ENCODE results near the gene C19orf38.
"Not testable (repeated sequence)": the region's sequence is repeated elsewhere in the genome, so short reads cannot be mapped to it uniquely, and the experiment has no call there.

Gene C19orf38

GRCh38 chr19:10829967-10830366, 18.2 kb upstream of the C19orf38 start:
- H3K27me3 Mint-ChIP-seq = no peaks in the 10 kb centered on the region
- no peak overlapping the region for H3K4me3 Mint-ChIP-seq
- H3K4me1 Mint-ChIP-seq = no peaks in the 10 kb centered on the region
- no peak for DNase-seq (ENCODE audit: low spot score in 2 of 2)
- H3K36me3 Mint-ChIP-seq (ENCODE audit: insufficient read depth) = peaks cover 59% of the 10 kb centered on the region
- no peaks in the 10 kb centered on the region for H3K9me3 Mint-ChIP-seq
- no peak for ATAC-seq (replicated peaks; ENCODE audit: extremely low read depth, poor library complexity, severe bottlenecking)
- H3K27ac Mint-ChIP-seq (ENCODE audit: low read depth) = peak overlapping the region; percentile 51

DNA sequence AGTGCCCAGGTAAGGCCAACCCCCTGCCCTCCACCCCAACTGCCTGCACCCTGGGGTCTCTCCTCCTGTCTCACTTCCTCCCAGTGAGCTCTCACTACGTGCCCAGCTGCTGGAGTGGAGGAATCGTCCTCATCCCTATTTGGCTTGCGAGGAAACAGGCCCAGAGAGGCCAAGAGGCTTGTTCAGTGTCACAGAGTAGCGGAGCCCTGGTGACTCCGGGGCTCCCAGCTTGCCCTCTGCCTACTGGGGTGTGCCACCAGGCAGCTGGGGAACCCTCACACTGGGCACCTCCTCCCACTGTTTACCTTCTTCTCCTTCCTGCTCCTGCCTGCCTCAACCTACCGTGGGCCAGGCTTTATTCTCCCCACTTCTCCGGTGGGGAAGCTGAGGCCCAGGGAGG, 17.8 kb upstream of the C19orf38 start:
- H3K4me1 Mint-ChIP-seq = peaks cover 2% of the 10 kb centered on the region
- ATAC-seq (replicated peaks; ENCODE audit: extremely low read depth, poor library complexity, severe bottlenecking) (no peak), DNase-seq (ENCODE audit: low spot score in 2 of 2) (no peak)
- H3K27me3 Mint-ChIP-seq = no peaks in the 10 kb centered on the region
- no peaks in the 10 kb centered on the region for H3K9me3 Mint-ChIP-seq
- no peak overlapping the region for H3K4me3 Mint-ChIP-seq
- H3K36me3 Mint-ChIP-seq (ENCODE audit: insufficient read depth) = peaks cover 59% of the 10 kb centered on the region
- H3K27ac Mint-ChIP-seq (ENCODE audit: low read depth) = no peak overlapping the region

DNA sequence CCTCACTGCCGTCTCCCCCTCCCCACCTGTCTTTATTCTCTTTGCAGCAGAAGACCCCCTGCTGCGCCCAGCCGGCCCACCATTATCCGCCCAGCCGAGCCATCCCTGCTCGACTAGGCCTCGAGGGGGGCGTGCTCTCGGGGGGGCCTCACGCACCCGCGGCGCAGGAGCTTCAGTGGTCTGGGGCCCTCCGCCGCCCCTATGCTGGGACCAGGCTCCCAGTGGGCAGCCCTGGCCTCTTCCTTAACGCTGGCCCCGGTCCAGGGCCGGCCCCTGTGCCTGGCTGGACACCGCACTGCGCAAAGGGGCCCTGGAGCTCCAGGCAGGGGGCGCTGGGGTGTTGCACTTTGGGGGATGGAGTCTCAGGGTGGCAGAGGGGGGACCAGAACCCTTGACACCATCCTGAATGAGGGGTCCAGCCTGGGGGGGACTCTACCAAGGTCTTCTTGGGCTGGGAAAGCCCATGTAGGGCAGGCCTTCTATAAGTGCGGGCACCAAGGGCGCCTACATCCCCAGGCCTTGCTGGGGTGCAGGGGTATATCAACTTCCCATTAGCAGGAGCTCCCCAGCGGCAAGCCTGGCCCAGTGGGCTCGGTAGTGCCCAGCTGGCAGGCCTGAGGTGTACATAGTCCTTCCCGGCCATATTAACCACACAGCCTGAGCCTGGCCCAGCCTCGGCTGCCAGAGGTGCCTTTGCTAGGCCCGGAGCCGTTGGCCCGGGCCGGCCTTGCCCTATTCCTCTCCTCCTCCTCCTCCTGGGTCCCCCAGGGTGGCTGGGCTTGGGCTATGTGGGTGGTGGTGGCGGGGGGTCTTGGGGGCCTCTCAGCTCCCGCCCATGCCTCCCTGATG, 17.1 kb upstream of the C19orf38 start:
- Mint-ChIP-seq H3K27ac (ENCODE audit: low read depth) (no peak overlapping the region), H3K27me3 (no peaks in the 10 kb centered on the region), H3K4me3 (no peak overlapping the region), H3K36me3 (ENCODE audit: insufficient read depth) (peaks cover 61% of the 10 kb centered on the region), H3K9me3 (no peaks in the 10 kb centered on the region), H3K4me1 (peaks cover 10% of the 10 kb centered on the region)
- DNase-seq (ENCODE audit: low spot score in 2 of 2) (no peak), ATAC-seq (replicated peaks; ENCODE audit: extremely low read depth, poor library complexity, severe bottlenecking) (no peak)

DNA sequence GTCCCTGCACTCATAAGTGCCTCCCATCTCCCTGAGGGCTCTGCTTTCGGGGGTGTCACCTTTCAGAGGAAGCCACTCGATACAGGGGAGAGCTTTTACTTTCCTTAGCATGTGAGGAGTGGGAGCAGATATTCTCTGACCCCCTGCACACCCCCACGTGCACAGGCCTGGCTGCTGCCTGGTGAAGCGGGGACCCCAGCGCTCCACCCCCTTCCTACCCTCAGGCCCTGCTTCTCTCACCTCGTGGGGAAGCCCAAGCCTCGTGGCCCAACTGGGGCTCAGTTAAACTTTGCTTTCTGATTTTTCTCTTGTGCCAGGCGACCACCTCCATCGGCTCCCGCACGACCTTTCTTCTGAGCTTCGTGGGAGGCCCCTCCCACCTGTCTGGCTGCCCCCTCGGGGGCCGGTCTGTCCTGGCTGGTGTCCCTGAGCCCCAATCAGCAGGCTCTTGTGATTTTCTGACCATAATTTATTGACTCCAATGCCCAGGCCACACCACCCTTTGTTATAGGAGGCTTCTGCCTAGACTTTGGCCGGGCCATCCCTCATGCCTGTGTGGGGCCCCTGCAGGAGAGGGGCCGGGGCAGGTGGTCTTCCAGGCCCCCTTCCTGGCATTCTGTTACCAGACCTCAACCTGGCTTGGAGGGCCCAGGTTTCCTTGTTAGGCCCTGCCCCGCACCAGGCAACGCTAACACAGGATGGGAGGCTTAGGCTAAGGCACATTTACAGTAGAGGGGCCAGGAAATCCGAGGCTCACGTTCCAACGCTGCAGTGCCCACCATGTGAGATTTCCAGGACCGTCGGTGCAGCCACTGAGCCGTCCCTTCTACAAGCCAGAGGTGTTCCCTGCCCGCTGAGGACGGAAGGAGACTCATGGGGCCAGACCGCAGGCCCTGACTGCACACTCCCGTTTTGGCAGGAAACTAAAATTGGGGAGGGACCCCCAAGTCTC, 16.0 kb upstream of the C19orf38 start:
- Mint-ChIP-seq H3K4me1 (peaks cover 16% of the 10 kb centered on the region), H3K9me3 (no peaks in the 10 kb centered on the region), H3K27me3 (no peaks in the 10 kb centered on the region), H3K4me3 (no peak overlapping the region), H3K36me3 (ENCODE audit: insufficient read depth) (peaks cover 57% of the 10 kb centered on the region), H3K27ac (ENCODE audit: low read depth) (peak overlapping the region; percentile 32)
- DNase-seq (ENCODE audit: low spot score in 2 of 2) (no peak), ATAC-seq (replicated peaks; ENCODE audit: extremely low read depth, poor library complexity, severe bottlenecking) (no peak)

GRCh38 chr19:10832939-10833296, 15.3 kb upstream of the C19orf38 start:
- Mint-ChIP-seq H3K27ac (ENCODE audit: low read depth) (no peak overlapping the region), H3K9me3 (no peaks in the 10 kb centered on the region), H3K4me1 (peaks cover 16% of the 10 kb centered on the region), H3K36me3 (ENCODE audit: insufficient read depth) (peaks cover 54% of the 10 kb centered on the region), H3K4me3 (no peak overlapping the region), H3K27me3 (no peaks in the 10 kb centered on the region)
- ATAC-seq (replicated peaks; ENCODE audit: extremely low read depth, poor library complexity, severe bottlenecking) (no peak), DNase-seq (ENCODE audit: low spot score in 2 of 2) (no peak)

GRCh38 chr19:10835089-10835753, 13.0 kb upstream of the C19orf38 start:
- peaks cover 16% of the 10 kb centered on the region for H3K4me1 Mint-ChIP-seq
- H3K27me3 Mint-ChIP-seq = no peaks in the 10 kb centered on the region

DNA sequence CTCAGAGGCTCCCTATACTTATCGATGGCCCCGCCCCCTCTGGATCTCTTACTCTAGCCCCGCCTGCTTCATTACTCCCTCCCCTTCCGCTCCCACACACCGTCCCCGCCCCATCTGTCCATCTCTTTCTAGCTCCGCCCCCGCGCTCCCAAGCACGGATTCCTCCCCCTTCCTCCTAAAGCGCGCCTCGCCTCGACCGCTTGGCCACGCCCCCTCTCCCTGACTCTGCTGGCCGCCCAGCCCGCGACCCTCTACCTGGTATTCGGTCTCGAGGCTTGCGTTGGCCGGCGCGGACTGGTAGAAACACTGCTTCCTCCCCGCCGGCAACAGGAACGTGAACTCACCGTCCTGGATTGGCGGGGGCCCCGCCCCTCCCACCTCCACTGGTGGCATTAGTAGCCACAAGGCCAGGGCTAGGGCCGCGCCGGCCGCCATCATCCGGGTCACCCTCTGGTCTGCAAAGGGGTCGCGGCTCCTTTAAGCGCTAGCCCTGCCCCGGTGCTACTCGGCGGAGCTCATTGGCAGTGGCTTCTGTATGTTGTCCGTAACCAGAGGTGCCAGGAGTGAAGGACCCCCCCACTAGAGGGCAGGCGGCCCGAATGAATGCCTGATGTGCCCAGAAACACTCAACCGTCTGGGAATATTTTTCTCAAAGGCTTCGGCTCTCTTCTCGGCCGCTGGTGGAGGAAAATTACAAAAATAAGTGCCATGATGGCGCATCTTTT, 12.3 kb upstream of the C19orf38 start, which contains the start of gene TMED1:
TSS of gene TMED1 (minus strand) at position 459 of the 725 bp plus-strand sequence. CDS start at position 438, 21 bp downstream.
- H3K27ac Mint-ChIP-seq (ENCODE audit: low read depth) = peak within 1 kb of the TSS; percentile 99
- no peaks in the 10 kb centered on the region for H3K9me3 Mint-ChIP-seq
- no peaks in the 10 kb centered on the region for H3K27me3 Mint-ChIP-seq
- peaks cover 16% of the 10 kb centered on the region for H3K4me1 Mint-ChIP-seq
- peak; percentile 95 for ATAC-seq (replicated peaks; ENCODE audit: extremely low read depth, poor library complexity, severe bottlenecking)
- peak; percentile 87 to 90 for DNase-seq (ENCODE audit: low spot score in 2 of 2)
- H3K4me3 Mint-ChIP-seq = peak within 1 kb of the TSS; percentile 99
- H3K36me3 Mint-ChIP-seq (ENCODE audit: insufficient read depth) = peaks cover 36% of the 10 kb centered on the region

More at GRCh38 chr19:10835089-10835753, 13.0 kb upstream of the C19orf38 start:
- peaks cover 38% of the 10 kb centered on the region for H3K36me3 Mint-ChIP-seq (ENCODE audit: insufficient read depth)
- H3K27ac Mint-ChIP-seq (ENCODE audit: low read depth) = peak overlapping the region; percentile 99
- ATAC-seq (replicated peaks; ENCODE audit: extremely low read depth, poor library complexity, severe bottlenecking) (no peak), DNase-seq (ENCODE audit: low spot score in 2 of 2) (no peak)
- no peaks in the 10 kb centered on the region for H3K9me3 Mint-ChIP-seq
- H3K4me3 Mint-ChIP-seq = peak overlapping the region; percentile 99

- H3K27ac Mint-ChIP-seq (ENCODE audit: low read depth) = peak overlapping the region; percentile 99
- no peaks in the 10 kb centered on the region for H3K9me3 Mint-ChIP-seq
- H3K4me1 Mint-ChIP-seq = peaks cover 16% of the 10 kb centered on the region
- H3K27me3 Mint-ChIP-seq = no peaks in the 10 kb centered on the region
- peaks cover 33% of the 10 kb centered on the region for H3K36me3 Mint-ChIP-seq (ENCODE audit: insufficient read depth)
- DNase-seq (ENCODE audit: low spot score in 2 of 2) (no peak), ATAC-seq (replicated peaks; ENCODE audit: extremely low read depth, poor library complexity, severe bottlenecking) (peak; percentile 12)
- H3K4me3 Mint-ChIP-seq = peak overlapping the region; percentile 99
Measured at GRCh38 chr19:10836479-10837330, 11.5 kb upstream of the C19orf38 start.

DNA sequence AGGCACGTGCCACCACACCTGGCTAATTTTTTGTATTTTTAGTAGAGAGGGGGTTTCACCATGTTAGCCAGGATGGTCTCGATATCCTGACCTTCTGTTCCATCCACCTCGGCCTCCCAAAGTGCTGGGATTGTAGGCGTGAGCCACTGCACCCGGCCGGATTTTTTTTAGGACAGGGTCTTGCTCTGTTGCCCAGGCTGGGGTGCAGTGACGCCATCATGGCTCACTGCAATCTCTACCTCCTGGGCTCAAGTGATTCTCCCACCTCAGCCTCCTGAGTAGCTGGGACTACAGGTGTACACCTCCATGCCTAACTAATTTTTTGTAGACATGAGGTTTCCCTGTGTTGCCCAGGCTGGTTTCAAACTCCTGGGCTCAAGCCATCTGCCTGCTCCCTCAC, 10.6 kb upstream of the C19orf38 start:
- H3K27me3 Mint-ChIP-seq; ATAC-seq (replicated peaks; ENCODE audit: extremely low read depth, poor library complexity, severe bottlenecking); H3K27ac Mint-ChIP-seq (ENCODE audit: low read depth); H3K9me3 Mint-ChIP-seq; H3K4me3 Mint-ChIP-seq; DNase-seq (ENCODE audit: low spot score in 2 of 2): not testable (repeated sequence)
- Mint-ChIP-seq H3K4me1 (peaks cover 16% of the 10 kb centered on the region), H3K36me3 (ENCODE audit: insufficient read depth) (peaks cover 30% of the 10 kb centered on the region)

DNA sequence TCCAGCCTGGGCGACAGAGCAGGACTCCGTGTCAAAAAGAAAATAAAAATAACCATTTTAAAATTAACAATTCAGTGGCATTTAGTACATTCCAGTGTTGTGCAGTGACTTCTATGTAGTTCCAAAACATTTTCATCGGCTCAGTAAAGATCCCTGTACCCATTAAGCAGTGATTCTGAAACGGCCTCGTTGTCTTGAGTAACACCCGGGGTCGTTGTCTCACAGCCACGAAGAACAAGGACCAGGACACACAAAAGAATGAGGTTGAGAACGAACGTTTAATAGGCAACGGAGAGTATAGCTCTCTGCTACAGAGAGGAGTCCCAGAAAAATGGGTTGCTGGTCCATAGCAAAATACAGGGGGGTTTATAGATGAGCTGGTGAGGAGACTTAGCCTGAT, 9.8 kb upstream of the C19orf38 start:
- H3K27ac Mint-ChIP-seq (ENCODE audit: low read depth) = no peak overlapping the region

More for the DNA sequence above, 9.8 kb upstream of the C19orf38 start:
- ATAC-seq (replicated peaks; ENCODE audit: extremely low read depth, poor library complexity, severe bottlenecking) (no peak), DNase-seq (ENCODE audit: low spot score in 2 of 2) (no peak)
- Mint-ChIP-seq H3K4me1 (peaks cover 16% of the 10 kb centered on the region), H3K9me3 (no peaks in the 10 kb centered on the region), H3K27me3 (no peaks in the 10 kb centered on the region), H3K4me3 (no peak overlapping the region), H3K36me3 (ENCODE audit: insufficient read depth) (peaks cover 25% of the 10 kb centered on the region)
